DMS 273 (cell line): Measurements from ENCODE around the gene SLC25A10.

Experiments
- DNase-seq: peaks from one replicate; lab custom pipeline; 2025; ENCODE audit not compliant: unreplicated experiment; lab: John Stamatoyannopoulos, UW

The SLC25A10 gene

DNA sequence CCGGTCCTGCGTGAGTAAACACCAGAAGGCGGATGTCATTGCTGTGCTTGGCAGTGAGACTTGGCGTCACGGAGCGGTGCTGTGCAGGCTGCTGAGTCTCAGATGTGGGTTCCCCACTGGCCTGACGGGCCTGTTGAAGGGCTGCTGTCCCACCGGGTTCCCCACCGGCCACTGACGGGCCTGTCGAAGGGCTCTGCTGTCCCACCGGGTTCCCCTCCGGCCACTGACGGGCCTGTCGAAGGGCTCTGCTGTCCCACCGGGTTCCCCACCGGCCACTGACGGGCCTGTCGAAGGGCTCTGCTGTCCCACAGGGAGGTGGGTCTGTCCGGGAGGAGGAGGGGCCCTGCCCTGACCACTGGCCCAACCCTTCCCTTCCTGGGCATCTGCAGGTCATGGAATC lies 25.5 kb upstream of the SLC25A10 start:
- DNase-seq, result no peak

DNA sequence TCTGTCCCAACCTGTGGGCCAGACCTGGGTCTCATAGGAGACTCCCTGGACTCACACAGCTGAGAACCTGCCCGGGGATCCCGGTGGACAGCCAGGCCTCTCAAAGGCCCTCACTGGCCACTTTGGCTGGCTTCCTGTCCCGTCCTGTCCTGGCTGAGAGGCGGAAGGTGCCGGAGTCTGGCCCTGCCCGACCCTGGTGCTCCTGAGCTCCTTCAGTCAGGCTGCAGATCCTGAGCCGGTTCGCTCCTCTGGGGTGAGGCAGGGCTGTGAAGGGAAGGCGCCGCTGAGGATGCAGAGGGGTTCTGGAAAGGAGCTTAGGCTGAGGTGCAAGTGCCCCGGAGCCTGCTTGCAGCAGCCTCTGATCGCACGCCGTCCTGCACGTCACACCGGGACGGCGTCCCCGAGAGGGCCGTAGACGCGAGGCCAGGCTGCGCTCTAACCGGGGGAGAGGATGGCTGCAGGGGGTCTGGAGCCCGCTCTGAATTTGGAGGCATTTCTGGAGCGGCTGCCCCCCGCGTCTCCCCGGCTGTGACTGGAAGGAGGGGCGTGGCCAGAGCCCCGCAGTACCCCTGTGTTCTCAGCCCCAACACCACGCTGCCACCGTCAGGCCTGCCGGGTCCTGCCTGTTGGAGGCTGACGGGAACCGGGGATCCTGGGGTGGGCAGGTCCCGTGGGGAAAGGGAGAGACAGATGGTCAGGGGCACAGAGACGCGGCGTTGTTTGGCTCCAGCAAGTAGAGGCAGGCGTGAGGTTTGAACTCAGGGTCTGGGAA lies 24.1 kb upstream of the SLC25A10 start:
- peak; percentile 81 for DNase-seq

GRCh38 chr17:81688616-81689015 lies 23.5 kb upstream of the SLC25A10 start:
- DNase-seq, result peak; percentile 64

DNA sequence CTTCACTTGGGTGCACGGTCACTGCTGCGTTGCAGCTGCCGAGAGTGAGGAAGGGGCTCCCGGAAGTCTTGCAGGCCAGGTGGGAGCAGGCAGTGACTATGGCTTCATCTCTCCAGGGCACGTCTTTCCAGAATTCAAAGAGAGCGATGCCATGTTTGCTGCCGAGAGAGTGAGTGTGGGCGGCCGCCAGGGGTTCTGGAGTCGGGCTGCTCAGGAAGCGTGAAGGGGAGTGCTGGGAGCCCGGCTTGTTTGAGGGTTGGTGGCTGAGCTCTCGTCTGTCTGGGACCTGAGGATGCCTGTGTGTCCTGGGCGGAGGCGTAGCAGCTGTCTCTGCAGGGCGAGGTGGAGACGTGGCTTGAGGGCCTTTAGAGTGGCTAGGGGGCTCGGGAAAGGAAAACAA lies 22.0 kb upstream of the SLC25A10 start:
- no peak for DNase-seq

DNA sequence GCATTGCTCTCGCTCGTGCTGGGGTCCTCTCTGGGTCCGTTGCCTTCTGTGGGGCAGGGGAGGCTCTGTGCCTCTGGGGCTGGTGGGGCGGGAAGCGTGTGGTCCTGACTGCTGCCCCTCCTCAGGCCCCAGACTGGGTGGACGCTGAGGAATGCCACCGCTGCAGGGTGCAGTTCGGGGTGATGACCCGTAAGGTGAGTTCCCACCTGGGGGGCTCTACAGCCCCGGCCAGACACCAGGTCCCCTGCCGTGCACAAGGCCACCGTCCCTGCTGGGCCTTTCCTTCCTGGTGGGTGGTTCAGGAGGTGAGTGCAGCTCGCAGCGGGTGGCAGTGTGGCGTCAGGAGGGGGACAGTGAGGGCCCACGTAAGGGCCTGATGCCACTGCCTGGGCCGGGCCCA lies 21.5 kb upstream of the SLC25A10 start:
- no peak for DNase-seq

DNA sequence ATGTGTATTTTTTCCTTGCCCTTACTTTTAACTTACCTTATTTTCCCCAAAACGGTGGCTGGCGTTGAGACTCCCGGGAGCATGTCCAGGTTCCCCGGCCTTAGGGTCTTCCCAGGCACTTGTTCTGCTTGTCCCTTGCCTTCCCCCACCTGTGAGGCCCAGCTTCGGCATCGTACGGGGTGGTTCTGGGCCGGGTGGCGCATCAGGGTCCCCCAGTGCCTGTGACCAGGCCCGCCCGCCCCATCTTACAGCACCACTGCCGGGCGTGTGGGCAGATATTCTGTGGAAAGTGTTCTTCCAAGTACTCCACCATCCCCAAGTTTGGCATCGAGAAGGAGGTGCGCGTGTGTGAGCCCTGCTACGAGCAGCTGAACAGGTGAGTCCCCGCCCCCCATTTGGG lies 20.9 kb upstream of the SLC25A10 start:
- DNase-seq, result no peak

- DNase-seq, result no peak
Measured at GRCh38 chr17:81691608-81692007, 20.5 kb upstream of the SLC25A10 start.

DNA sequence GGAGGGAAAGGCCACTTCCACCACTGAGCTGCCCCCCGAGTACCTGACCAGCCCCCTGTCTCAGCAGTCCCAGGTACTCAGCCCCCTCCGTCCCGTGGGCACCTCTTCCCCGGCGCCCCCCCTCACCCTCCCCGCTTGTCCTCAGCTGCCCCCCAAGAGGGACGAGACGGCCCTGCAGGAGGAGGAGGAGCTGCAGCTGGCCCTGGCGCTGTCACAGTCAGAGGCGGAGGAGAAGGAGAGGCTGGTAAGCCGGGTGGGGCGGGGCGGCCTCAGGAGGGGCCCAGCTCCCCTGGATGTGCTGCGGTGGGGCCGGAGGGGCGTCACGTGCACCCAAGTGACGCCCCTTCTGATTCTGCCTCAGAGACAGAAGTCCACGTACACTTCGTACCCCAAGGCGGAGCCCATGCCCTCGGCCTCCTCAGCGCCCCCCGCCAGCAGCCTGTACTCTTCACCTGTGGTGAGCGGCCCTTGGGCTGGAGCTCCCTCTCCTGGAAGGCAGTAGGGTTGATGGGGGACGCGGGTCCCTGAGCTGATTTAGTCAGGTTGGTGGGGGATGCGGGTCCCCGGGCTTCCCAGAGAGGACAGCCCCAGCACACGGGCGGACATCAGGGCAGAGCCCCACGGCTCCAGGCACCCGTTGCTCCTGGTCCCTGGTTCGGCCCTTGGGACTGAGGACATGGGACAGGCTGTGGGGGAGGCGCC lies 18.4 kb upstream of the SLC25A10 start:
- no peak for DNase-seq

DNA sequence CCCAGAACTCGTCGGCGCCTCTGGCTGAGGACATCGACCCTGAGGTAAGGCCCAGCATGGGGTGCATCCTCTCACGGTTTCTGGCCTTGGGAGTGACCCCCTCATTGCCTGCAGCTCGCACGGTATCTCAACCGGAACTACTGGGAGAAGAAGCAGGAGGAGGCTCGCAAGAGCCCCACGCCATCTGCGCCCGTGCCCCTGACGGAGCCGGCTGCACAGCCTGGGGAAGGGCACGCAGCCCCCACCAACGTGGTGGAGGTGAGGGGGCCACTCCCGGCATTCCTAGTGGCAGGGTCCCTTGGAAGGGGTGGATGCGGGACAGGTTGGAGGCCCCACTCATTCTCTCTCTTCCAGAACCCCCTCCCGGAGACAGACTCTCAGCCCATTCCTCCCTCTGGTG lies 17.3 kb upstream of the SLC25A10 start:
- no peak for DNase-seq

DNA sequence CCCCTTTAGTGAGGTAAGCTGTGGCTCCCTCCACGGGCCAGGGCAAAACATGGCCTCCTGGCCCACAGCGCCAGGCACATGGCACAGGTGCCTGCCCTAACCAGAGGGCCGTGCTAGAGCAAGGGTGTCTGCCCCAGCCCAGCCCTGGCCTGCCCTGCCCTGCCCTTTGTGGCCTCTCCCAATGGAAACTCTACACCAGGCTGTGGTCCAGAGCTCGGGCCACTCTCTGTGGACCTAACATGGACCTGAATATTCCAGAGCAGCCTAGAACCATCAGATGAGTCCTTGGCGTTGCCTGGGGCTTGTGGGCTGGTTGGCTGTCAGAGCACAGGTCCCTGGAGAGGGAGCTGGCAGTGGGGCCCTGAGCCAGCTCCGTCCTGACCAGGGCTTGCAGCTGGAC lies 16.9 kb upstream of the SLC25A10 start:
- DNase-seq, result no peak

GRCh38 chr17:81695801-81696200 lies 16.3 kb upstream of the SLC25A10 start:
- DNase-seq, result no peak

DNA sequence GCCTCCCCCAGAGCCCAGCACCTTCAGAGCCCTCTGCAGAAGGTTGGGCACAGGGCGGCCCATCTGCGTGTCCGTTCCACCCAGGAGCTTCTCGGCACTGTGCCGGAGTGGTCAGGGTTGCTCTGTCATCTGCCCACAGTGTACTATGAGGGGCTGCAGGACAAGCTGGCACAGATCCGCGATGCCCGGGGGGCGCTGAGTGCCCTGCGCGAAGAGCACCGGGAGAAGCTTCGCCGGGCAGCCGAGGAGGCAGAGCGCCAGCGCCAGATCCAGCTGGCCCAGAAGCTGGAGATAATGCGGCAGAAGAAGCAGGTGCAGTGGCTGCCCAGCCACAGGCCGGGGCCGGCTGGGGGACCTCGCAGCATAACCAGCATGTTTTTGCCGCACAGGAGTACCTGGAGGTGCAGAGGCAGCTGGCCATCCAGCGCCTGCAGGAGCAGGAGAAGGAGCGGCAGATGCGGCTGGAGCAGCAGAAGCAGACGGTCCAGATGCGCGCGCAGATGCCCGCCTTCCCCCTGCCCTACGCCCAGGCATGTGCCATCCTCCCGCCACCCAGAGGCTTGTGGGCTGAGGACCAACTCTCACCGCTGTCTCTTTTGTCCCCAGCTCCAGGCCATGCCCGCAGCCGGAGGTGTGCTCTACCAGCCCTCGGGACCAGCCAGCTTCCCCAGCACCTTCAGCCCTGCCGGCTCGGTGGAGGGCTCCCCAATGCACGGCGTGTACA lies 15.7 kb upstream of the SLC25A10 start:
- DNase-seq, result peak; percentile 41

DNA sequence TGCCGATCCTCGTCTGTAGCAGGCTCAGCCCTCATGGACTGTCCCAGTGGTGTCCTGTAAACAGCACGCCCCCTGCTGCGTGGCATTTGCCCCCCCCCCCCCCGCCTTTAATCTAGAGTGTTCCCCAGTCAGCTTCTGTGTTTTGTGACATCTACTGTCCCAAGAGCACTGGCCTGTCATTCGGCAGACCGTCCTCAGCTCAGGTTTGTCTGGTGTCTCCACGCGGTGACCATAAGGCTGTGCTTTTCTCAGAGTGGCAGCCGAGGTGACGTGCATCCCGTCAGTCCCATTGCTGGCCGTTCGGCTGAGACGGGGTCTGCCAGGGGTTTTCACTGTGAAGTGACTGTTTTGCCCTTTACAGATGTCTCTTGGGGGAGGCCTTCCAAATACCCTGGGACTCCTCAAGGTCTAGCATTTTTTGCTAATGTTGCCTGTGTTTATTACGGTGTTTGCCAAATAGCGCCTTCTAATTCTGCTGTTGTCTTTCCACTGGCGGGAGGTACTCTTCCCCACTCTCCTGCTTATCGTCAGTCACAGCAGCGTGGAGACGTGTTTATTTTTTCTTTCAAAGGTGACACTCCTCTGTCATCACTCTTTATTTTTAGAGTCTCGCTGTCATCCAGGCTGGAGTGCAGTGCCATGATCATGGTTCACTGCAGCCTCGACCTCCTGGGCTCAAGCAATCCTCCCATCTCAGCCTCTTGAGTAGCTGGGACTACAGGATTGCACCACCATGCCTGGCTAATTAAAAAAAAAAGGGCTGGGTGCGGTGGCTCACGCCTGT lies 14.6 kb upstream of the SLC25A10 start:
- DNase-seq, result no peak

DNA sequence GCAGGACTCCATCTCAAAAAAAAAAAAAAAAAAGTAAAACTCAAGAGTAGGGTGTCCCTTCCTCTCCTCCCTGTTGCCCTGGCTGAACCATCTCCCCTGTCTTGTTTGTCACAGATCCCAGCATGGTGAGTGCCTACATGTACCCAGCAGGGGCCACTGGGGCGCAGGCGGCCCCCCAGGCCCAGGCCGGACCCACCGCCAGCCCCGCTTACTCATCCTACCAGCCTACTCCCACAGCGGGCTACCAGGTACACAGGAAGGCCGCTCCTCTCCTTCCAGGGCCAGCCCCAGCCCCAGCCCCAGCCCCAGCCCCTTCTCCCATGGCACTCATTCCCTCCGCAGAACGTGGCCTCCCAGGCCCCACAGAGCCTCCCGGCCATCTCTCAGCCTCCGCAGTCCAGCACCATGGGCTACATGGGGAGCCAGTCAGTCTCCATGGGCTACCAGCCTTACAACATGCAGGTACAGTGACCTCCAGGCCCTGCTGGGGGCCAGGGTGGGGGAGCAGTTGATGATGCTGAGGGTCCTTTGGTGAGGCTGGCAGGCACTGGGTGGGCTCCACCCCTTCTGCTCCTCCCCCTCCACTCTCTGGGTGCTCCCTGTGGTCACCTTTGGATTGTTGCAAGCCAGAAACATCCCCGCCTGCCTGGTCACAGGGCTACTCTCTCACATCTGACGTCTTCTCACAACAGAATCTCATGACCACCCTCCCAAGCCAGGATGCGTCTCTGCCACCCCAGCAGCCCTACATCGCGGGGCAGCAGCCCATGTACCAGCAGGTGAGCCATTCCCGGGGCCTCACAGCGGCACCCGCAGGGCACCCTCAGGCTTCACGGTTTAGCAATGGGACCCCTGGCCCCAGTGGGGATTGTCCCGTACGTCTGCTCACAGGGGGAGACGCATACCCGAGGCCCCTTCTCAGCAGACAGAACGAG lies 11.5 kb upstream of the SLC25A10 start:
- DNase-seq, result no peak

GRCh38 chr17:81701288-81702071 lies 10.6 kb upstream of the SLC25A10 start:
- DNase-seq, result peak; percentile 56

DNA sequence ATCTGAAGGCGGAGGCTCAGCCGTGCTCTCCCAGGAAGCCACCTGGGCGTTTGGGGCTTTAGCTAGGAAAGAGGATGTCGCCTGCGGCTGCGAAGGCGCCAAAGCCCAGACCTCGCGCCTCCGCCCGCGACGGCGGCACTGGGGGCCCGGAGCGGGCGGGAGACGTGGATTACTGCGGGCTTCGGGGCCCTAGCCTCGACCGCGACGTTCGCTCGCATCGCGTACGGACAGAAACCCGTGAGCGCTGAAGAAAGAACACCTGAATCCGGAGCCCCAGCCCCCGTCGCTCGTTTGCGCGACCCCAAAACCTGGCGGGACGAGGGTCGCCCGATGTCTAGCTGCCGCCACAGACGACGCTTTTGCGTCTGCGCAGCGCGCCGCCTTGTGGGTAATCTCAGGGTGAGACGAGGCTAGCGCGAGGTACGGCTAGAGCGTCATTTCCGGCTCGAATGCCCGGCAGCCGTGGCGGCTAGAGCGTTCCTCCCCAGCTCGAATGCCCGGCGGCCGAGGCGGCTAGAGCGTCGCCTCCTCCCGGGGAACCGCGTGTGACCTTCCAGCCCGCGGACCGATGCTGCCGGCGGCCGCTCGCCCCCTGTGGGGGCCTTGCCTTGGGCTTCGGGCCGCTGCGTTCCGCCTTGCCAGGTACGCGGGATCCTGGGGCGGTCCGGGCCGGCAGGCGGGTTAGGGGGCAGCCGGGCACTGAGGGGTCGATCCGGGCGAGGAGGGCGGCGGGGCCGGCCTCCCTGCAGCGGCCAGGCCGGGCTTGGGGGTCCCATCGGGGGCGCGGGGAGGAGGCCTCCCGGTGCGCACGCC lies 8.9 kb upstream of the SLC25A10 start, which contains the start of gene MRPL12:
Gene MRPL12, plus strand, starts transcription at position 434 of the 813 bp plus-strand sequence. Its CDS starts 135 bp downstream, at position 569.
- peak; percentile 98 for DNase-seq

GRCh38 chr17:81703747-81704654 lies 8.1 kb upstream of the SLC25A10 start:
- peak; percentile 54 for DNase-seq
